Transverse colon (tissue), 3 donors: ENCODE data around the gene GNAS.

Experiments used
- POLR2A ChIP-seq: fragments of 450-650 bp; IDR thresholded peaks from one replicate; pipeline ENCODE4 v1.6.1; 2016; ENCODE audit warnings: antibody characterized with exemption, mild to moderate bottlenecking, moderate library complexity
- TF ChIP-seq, protein P1 (sequence below), 5 experiments: fragments of 200-600 bp in 3 of 5; fragments of 450-650 bp in 2 of 5; sonication (generic) in 3 of 5; IDR thresholded peaks; 1 replicate in 2 of 5; 2 replicates in 3 of 5; pipeline ENCODE4 v1.5.1; 2016 to 2017; ENCODE audit warnings: antibody characterized with exemption in 5 of 5, inconsistent platforms in 3 of 5, mild to moderate bottlenecking in 2 of 5, moderate library complexity in 1 of 5

DNA sequence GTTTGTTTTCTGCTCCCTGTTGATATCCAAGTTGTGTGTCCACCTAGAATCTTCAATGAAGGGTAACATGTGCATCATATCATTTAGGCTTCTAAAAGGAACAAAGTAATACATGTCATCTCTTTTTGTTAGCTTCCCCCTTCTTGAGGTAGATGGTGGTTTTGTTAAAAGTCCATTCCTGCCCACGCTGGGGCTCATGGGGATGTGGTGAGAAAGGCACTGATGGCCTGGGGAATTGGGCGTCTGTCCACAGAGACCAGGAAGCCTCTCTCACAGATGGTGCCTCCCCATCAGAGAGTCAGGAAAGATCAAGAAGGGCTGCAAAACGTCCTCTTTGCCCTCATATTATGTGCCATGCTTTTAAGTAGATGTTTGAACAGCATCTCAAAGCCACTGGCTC, 32.5 kb downstream of the GNAS start:
- TF ChIP-seq, protein P1, sequence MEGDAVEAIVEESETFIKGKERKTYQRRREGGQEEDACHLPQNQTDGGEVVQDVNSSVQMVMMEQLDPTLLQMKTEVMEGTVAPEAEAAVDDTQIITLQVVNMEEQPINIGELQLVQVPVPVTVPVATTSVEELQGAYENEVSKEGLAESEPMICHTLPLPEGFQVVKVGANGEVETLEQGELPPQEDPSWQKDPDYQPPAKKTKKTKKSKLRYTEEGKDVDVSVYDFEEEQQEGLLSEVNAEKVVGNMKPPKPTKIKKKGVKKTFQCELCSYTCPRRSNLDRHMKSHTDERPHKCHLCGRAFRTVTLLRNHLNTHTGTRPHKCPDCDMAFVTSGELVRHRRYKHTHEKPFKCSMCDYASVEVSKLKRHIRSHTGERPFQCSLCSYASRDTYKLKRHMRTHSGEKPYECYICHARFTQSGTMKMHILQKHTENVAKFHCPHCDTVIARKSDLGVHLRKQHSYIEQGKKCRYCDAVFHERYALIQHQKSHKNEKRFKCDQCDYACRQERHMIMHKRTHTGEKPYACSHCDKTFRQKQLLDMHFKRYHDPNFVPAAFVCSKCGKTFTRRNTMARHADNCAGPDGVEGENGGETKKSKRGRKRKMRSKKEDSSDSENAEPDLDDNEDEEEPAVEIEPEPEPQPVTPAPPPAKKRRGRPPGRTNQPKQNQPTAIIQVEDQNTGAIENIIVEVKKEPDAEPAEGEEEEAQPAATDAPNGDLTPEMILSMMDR (IDR thresholded peaks at IDR 0.05): no peak
- no peak for TF ChIP-seq POLR2A
